GM21723 (cell line): ENCODE measurements around the gene CAB39.
A peak's percentile ranks its signal among the peaks of the same experiment; 100 is the strongest.
"Not testable (repeated sequence)": the region's sequence is repeated elsewhere in the genome, so short reads cannot be mapped to it uniquely, and the experiment has no call there.

Experiments used
- ATAC-seq: cut with Tn5 transposase; IDR thresholded peaks from one replicate; pipeline ENCODE4 v1.9.1; 2021; ENCODE audit warnings: mild to moderate bottlenecking, moderate library complexity; ENCODE audit not compliant: unreplicated experiment

Gene CAB39

DNA sequence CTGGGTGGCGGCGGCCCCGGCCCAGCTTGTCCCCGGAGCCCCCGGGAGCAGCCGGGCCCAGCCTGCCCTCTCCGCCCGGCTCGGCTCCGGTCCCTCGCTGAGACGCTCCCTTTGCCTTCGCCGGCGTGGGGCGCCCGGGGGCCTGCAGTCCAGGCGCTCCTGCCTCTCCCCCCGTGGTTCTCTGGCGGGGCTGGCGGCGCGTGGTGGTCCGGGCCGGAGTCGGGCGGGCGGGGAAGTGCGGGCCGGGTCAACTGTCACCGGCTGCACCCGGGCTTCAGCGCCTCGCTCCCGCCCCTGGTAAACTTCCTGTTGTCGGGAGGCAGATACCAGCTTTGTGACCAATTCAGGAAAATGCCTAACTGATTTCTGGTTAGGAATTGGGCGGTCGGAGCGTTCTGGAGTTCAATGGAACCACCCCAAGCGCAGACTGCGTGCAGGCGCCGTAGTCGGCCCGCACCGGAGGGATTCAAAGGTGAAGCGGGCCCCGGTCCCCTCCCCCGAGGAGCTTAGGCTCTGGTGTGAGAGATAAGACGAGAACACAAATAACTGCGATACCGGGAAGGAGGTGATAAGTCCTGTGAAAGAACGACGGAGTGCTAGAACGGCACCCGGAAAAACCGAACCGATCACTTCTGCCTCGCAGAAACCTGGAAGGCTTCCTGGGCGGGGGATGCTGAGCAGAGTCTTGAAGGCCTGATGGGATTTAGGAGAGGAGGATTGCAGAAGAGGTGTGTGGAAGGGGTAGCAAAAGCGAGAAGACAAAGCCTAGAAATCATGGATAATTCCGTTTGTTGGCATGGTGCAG, 891 bp downstream of the CAB39 start:
- ATAC-seq, result peak; percentile 21

- peak; percentile 35 for ATAC-seq
Observed at GRCh38 chr2:230714136-230714480, 1.5 kb downstream of the CAB39 start.

DNA sequence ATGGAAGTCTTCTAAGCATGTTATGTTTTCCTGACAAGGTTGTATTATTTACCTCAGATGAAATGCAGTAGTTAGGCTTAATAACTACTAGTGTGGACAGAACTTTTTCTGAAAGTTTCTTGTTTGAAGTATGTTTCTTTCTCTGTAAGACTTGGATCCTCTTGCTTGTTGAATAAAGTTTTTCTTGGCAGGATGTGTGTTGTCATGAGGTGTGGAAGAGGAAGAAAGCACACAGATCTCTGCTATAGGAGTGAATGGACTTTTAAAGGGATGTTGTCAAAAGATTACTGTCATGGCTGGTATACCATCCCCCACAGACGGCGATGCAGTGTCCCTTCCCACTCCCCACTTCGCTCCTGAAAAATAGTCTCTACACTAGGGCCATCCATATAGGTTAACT, 2.6 kb downstream of the CAB39 start:
- no peak for ATAC-seq

DNA sequence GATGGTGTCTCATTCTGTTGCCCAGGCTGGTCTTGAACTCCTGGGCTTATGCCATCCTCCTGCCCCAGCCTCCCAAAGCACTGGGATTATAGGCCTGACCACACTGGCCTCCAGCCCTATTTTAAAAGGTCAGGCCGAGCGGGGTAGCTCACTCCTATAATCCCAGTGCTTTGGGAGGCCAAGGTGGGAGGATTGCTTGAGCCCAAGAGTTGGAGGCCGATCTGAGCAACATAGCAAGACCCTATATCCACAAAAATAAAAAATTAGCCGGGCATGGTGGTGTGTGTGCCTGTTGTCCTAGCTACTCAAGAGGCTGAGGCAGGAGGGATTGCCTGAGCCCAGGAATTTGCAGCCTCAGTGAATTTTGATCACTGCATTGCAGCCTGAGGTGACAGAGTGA, 3.9 kb downstream of the CAB39 start:
- ATAC-seq, result no peak

- ATAC-seq, result no peak
Observed at GRCh38 chr2:230717600-230717999, 5.0 kb downstream of the CAB39 start.

DNA sequence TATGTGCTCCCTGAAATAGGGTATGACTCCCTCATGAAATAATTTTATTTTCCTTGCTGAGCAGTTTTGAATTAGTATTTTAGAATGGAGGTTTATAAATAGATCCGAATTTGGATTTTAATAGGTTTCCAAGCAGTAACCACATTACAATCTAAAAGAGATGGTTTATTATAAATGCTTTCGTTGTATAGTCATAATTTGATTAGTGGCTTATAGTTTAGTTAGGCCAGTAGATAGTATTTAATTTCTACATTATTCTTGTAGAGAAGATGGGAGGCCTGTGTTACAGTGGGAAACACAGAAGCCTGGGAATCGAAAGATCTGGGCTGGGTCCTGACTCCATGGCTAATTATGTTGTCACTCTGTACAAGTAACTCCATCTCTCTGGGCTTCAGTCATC, 6.7 kb downstream of the CAB39 start:
- ATAC-seq, result no peak

DNA sequence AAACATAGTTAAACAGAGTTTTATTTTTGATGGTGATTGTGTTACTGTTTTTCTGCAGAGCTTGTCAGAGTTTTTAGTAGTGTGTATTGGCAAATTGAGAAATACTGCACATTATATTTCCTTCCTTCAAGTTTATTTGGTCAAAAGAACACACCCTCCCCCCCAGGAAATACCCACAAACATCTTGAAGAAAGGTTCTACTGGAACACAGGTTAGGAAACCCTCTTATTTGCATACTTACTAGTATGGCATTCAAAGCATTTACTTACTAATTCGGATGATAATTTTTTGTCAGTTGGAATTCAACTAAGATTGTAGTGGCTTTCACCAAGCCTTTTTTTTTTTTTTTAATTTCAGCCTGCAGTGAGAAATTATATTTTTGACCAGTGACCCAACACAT, 9.1 kb downstream of the CAB39 start:
- peak; percentile 58 for ATAC-seq

GRCh38 chr2:230722207-230722885, 9.7 kb downstream of the CAB39 start:
- ATAC-seq, result no peak

DNA sequence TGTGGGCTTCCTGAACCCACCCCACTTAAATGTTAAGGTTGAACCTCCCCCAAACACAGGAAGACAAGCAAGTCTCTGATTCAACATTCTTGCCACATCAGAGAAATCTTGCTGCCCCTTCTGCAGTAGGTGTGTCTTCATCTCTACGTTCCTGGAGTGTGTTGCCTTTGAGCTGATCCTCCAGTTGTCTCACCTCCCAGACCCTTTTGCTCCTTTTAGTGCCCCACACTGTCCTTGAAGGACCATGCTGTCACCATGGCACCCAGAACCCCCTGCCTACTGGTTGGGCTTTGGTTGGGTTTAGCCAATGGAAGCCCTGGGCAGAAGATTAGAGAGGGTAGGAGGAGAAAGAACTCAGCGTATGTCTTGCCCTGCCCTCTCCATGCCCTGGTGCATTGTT, 10.7 kb downstream of the CAB39 start:
- ATAC-seq, result no peak

DNA sequence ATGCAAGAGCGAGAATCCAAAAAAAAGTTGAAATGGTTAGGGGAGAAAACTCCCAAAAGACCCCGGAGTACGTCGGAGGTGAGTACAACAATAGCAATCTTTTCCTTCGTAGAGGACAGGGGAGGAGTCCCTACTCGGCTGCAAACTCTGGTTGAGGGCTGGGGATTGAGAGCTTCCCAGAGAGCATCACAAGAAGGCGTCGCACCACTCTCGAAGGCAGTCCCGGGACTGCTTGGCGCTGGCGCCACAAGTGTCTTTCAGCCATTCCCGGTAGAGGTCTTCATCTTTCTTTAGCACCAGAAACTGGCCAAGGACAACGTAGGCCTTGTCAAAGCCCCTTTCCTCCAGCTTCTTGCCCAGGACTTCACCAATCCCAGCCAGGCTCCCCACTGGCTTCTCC, 12.3 kb downstream of the CAB39 start:
- ATAC-seq, result not testable (repeated sequence)

GRCh38 chr2:230731512-230731911, 18.9 kb downstream of the CAB39 start:
- ATAC-seq, result no peak

DNA sequence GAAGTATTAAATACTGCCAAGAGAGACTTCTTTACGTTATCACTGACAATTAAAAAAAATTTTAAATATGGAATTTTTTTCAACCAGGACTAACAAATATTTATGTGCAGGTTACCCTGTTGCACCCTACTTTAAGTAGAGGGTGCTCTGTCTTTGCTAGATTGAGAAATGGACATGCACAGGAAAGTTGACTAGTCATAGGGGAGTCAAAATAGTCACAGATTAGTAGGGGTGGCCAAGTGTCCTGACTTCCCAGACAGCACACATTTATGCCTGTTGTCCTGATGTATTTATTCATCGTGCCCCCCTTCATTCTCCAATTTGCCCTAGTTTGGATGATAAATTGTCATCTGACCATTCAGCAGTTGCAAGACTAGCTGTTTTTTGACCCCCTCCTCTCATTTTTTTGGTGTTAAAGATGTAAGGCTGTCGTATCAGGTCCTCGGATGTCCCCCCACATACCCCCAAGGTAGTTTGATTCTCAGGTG, 20.3 kb downstream of the CAB39 start:
- ATAC-seq, result no peak

DNA sequence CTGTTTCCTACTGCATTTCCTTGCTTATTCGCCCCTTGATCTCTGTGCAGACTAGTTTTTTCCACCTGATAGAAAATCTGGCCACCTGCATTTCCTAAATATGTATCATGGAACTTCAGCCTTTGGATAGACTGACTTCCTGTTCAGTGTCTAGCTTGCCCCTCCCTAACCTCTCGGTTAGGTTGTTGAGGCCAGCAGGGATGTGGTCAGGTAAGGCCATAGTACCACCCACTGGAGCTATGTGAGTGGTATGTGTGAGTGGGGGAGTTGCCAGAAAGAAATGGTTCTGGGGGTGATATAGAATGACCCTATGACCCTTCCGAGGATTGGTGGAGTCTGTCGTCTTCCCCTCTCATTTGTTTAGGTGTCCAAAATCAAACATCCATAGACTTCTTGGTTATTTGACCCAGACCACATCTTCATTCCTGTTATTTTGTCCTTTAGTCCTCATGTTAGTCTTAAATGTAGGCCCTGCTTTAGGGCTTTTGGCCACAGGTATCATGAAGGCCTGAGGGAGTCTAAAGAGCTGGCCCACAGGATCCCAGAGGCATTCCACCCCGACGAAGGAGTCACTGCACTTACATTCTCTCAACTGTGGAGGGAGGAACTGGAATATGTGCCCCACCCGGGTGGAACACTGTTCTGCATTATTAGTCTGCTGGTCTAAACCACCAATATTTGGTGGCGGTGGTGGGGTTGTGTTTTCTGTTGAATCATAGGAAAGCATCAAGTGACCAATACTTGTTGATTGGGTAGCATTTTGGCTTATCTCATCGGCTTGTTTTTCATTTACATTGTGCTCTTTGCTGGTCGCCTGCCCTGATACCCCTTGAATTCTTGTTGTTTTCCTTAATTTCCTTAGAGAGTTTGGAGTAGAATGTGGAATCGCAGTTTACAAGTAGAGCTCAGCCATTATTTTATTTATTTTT, 21.9 kb downstream of the CAB39 start:
- ATAC-seq, result no peak

GRCh38 chr2:230735884-230736283, 23.2 kb downstream of the CAB39 start:
- no peak for ATAC-seq

- ATAC-seq, result no peak
Observed at GRCh38 chr2:230737300-230737699, 24.7 kb downstream of the CAB39 start.

DNA sequence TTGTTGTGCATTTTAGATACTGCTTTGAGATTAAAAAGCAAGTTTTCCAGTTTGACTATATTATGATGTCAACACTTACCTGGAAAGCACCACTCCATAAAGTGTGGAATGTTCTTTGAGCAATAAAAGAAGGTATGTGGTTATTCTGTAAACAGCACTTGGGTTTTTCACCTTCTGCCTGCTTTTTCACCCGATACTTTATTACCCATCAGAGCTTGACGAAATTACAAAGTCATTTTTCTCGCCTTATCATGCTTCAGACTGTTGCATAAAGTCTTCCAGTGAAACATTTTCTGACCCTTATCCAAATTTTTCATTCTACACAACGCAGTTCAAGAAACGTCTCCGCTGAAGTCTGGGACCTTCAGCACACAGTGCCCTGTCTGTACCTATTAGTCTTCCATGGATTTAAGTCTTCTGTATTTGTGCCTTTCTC, 25.2 kb downstream of the CAB39 start:
- no peak for ATAC-seq

GRCh38 chr2:230738391-230738811, 25.8 kb downstream of the CAB39 start:
- ATAC-seq, result no peak

GRCh38 chr2:230738924-230739323, 26.3 kb downstream of the CAB39 start:
- ATAC-seq, result no peak

DNA sequence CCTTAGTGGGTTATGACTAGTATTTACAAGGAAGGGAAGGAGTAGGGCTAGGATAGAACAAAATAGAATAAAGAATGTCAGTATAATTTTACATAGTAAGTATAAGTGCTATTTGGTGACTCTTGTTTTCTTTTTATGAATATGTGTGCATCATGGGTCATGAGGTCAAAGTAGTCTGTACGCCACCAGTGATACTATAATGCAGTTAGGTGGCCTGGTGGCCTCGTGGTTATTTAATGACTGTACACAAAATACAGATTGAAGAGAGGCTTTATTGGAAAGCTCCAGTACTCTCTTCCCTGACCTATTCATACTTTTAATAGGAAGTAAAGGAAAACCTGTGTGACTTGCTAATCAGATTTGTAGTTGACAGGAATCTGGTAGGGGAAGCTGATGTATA, 27.3 kb downstream of the CAB39 start:
- no peak for ATAC-seq

DNA sequence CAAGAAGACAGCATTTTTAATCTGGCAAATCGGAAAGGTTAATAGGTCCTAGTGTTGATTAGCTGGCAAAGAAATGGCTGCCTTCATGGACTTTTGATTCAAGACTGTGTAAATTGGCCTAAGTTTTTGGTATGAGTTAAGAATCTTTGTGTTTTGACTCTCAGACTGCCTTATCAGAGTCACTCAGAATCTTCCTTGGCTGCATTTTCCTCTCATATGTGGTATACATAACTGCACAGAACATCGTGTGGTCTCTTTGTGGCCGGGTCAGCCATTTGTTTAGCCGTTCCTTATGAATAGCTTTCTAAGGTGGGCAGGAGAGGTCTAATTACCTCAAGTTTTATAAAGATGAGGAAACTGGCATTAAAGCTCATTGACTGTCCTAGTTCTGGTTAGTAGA, 30.1 kb downstream of the CAB39 start:
- ATAC-seq, result no peak

DNA sequence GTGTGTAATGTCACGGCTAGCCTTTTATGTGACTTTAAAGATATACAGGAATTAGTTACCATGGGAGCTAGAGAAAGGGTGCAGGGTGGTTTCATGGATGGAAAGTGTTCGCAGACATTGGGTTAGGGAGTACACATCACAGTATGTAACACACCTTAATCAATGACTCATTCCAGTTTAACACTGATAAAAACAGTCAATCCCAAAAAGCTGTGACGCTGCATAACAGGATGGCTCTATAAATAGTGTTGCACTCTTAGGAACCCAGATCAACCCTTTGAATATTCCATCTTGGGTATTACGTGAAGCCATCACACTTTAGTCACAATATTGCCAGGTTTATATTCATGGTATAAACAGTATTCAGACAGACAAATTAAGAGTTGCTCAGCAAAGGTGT, 33.6 kb downstream of the CAB39 start:
- no peak for ATAC-seq
